Psoas muscle (tissue), 8 donors: Measurements from ENCODE around the gene OTUD7B. TPM values are rescaled to one million over a fixed set of nuclear protein-coding genes. Genes with fewer than 3 reads are reported as not detected.

Experiments
- ATAC-seq, 4 donors: fragments of 200-7000 bp; cut with Tn5 transposase; one replicate each; pipeline ENCODE4 v1.9.1; 2020; ENCODE audit warnings: moderate library complexity in 3 of 4, mild to moderate bottlenecking in 2 of 4
- DNase-seq, 2 donors: peaks; one replicate each; pipeline ENCODE4 v3.0.0-alpha.2; 2020
- H3K27ac ChIP-seq: fragments of 200-600 bp; one replicate; pipeline ENCODE4 v1.8.0; 2022
- H3K27me3 ChIP-seq, 3 donors: fragments of 200-600 bp in 1 of 3; one replicate each; pipeline versions ENCODE4 v1.6.1 to v1.8.0; 2013 to 2022; ENCODE audit warnings: low read length in 2 of 3, mild to moderate bottlenecking in 2 of 3, moderate library complexity in 1 of 3; ENCODE audit not compliant: insufficient read depth in 3 of 3
- H3K36me3 ChIP-seq, 2 donors: fragments of 200-600 bp in 1 of 2; one replicate each; pipeline versions ENCODE4 v1.6.1 to v1.8.0; 2013 to 2022; ENCODE audit warnings: low read depth in 1 of 2, mild to moderate bottlenecking in 1 of 2, moderate library complexity in 1 of 2; ENCODE audit not compliant: insufficient read depth in 1 of 2
- H3K4me1 ChIP-seq: fragments of 200-600 bp; one replicate; pipeline ENCODE4 v1.8.0; 2022
- H3K4me3 ChIP-seq: fragments of 200-600 bp; one replicate; pipeline ENCODE4 v1.8.0; 2022; ENCODE audit warnings: mild to moderate bottlenecking
- H3K9me3 ChIP-seq: fragments of 200-600 bp; one replicate; pipeline ENCODE4 v1.8.0; 2022
- WGBS, 3 donors: extraction: QIAGEN DNeasy Blood & Tissue Kit; methylation state at CpG; one replicate each; pipeline versions ENCODE4 v1.1.6 to v1.1.7; 2013; 5-methylcytosine and 5-hydroxymethylcytosine counted together
- intact Hi-C, 2 donors: fragments of 100-400 bp; cut with DNase I; formaldehyde crosslinking; loops; one replicate each; pipeline versions ENCODE4 v1.11.0 to v1.14.2; 2022
- polyA plus RNA-seq, 3 donors: library from polyadenylated mRNA; stranded (reverse); fragments of 200-250 nt; gene quantifications; one replicate each; pipeline ENCODE4 v1.2.3, GENCODE V29; 2013
- total RNA-seq, 4 donors: library from RNA; stranded (reverse); fragmentation: NEBNext Ultra II Directional in 2 of 4; extraction: Animal tissue kit (Norgen Biotek cat#: 25700) in 2 of 4; gene quantifications; one replicate each; pipeline versions ENCODE4 v1.2.1 to v1.2.4, GENCODE V29; 2021 to 2023
- TF ChIP-seq, protein P1 (sequence below): fragments of 200-600 bp; IDR thresholded peaks from one replicate; pipeline ENCODE4 v1.8.0; 2022; ENCODE audit warnings: antibody characterized with exemption
- donor health status: healthy with polysubstance abuse.
- donor health status: DM: no; HTN: no; CAD: no; lungs with moderate emphysema.
- donor health status: Bipolar disorder and iron deficiency.
- donor health status: healthy.
- donor health status: DM: yes; HTN: yes; CAD: no.
- donor health status: DM: no; HTN: no; CAD: no.
- donor health status: DM: no; HTN: no; CAD: no.
- donor health status: DM: yes; HTN: yes; CAD: no.

OTUD7B gene
- total and polyA plus RNA-seq, 7 donors, result 6.8 to 62.0 (median 47.4) TPM

DNA sequence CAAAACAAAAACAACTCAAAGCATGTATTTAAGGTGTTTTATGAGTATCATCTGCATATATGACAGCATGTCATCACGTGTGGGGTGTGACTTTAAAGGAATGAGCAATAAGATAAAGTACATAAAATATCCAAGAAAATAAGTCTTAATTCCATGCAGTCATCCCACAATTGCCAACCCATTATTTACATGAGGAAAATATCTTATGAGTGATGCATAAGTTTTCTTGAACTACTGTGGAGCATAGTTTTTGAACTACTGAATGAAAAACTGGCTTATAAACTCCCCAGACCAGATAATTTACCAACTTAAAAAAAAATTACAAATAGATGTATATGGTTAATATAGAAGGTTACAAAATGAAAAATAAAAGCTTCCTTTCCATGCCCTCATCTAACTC is 44.1 kb downstream of the OTUD7B start:
- Histone ChIP-seq H3K27me3 (no peaks in the 10 kb centered on the region), H3K4me3 (no peak overlapping the region), H3K27ac (no peak overlapping the region), H3K9me3 (no peaks in the 10 kb centered on the region), H3K4me1 (no peaks in the 10 kb centered on the region), H3K36me3 (peaks cover 26 to 96% of the 10 kb centered on the region in 2 donors)
- 77 to 86% (median 78%) methylated on average over 1 of the region's 1 CpG for WGBS, 3 donors
- ATAC-seq (no peak), DNase-seq (no peak)
- TF ChIP-seq, protein P1, sequence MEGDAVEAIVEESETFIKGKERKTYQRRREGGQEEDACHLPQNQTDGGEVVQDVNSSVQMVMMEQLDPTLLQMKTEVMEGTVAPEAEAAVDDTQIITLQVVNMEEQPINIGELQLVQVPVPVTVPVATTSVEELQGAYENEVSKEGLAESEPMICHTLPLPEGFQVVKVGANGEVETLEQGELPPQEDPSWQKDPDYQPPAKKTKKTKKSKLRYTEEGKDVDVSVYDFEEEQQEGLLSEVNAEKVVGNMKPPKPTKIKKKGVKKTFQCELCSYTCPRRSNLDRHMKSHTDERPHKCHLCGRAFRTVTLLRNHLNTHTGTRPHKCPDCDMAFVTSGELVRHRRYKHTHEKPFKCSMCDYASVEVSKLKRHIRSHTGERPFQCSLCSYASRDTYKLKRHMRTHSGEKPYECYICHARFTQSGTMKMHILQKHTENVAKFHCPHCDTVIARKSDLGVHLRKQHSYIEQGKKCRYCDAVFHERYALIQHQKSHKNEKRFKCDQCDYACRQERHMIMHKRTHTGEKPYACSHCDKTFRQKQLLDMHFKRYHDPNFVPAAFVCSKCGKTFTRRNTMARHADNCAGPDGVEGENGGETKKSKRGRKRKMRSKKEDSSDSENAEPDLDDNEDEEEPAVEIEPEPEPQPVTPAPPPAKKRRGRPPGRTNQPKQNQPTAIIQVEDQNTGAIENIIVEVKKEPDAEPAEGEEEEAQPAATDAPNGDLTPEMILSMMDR, result no peak
- intact Hi-C loops, result no loop called here

DNA sequence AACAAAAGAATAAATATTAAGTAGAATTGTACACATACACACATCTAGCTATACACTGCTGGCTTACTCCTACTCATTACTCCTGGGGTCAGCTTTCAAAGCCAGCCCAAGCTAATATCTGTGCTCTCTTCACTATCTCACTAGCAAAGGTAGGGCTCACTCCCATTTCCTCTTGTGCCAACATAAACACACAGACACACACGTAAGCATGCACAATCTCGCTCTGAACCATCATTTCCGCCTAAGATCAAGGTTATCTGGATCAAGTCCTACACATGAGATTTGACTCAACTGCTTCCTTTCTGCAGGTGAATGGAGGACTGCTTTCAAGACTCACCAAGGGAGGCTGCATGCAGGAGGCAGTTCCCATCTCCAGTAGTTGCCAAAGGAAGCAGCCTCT is 45.1 kb downstream of the OTUD7B start:
- Histone ChIP-seq H3K4me3 (no peak overlapping the region), H3K36me3 (peaks cover 20 to 96% of the 10 kb centered on the region in 2 donors), H3K4me1 (no peaks in the 10 kb centered on the region), H3K27ac (no peak overlapping the region), H3K27me3 (no peaks in the 10 kb centered on the region), H3K9me3 (no peaks in the 10 kb centered on the region)
- DNase-seq, result no peak
- 92 to 96% (median 96%) methylated on average over 3 of the region's 3 CpGs for WGBS, 3 donors
- ATAC-seq, result no peak
- intact Hi-C loops, result no loop called here
- TF ChIP-seq, protein P1, result no peak

DNA sequence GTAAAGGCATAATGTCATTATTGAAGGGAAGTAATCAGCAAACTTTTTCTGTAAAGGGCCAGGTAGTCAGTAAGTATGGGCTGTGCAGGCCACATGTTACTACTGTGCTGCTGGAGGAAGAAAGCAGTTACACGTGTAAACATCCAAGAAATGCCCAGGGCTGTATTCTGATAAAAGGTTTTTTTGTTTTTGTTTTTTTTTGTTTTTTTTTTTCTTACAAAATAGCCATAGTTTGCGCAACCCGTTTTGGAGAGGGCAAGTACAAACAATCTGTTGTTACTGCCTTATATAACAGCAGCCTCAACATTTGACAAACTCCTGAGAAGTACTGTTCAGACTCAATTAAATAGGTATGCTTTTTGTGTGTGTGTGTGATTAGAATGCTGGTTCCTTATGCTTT is 47.2 kb downstream of the OTUD7B start:
- H3K9me3 ChIP-seq, result no peaks in the 10 kb centered on the region
- H3K4me3 ChIP-seq, result no peak overlapping the region
- ATAC-seq (no peak), DNase-seq (no peak)
- intact Hi-C loops, result loop anchor here (2.0 to 5.0 kb wide), 3 partner anchors 87 to 209 kb away; no protein-coding TSS in a partner anchor
- TF ChIP-seq, protein P1, result no peak
- H3K36me3 ChIP-seq, result peaks cover 20 to 95% of the 10 kb centered on the region in 2 donors
- 57 to 65% (median 59%) methylated on average over 3 of the region's 3 CpGs for WGBS, 3 donors
- H3K27me3 ChIP-seq, result no peaks in the 10 kb centered on the region
- no peaks in the 10 kb centered on the region for H3K4me1 ChIP-seq
- peak overlapping the region; percentile 42 for H3K27ac ChIP-seq

DNA sequence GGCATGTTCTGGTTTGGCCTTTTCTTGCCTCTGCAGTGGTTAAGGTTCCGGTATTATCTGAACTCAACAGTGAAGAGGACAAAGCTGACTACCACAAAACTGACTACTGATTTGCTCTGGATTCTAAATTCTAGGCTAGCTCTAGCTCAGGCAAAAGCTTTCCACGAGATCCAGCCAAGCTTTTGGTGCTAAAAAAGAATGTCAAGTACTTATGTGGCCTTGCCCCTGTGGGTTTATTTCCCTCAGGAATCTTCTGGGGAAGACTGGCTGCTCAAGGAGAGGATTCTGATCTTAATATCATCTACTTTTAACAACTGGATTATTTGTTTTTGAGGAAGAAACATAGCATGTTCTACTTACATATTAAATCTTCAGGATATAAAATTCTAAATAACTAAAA is 47.8 kb downstream of the OTUD7B start:
- WGBS, 3 donors, result 64 to 72% (median 66%) methylated on average over 2 of the region's 2 CpGs
- DNase-seq (no peak), ATAC-seq (no peak)
- Histone ChIP-seq H3K9me3 (no peaks in the 10 kb centered on the region), H3K27ac (peak overlapping the region; percentile 42), H3K4me1 (no peaks in the 10 kb centered on the region), H3K27me3 (no peaks in the 10 kb centered on the region), H3K4me3 (no peak overlapping the region), H3K36me3 (peaks cover 20 to 95% of the 10 kb centered on the region in 2 donors)
- TF ChIP-seq, protein P1, result no peak
- intact Hi-C loops, result loop anchor here (1.0 to 5.0 kb wide), 4 partner anchors 88 to 210 kb away; no protein-coding TSS in a partner anchor
